Ishikawa (cell line): ENCODE data around the gene CRYBA1.
A peak's percentile ranks its signal among the peaks of the same experiment; 100 is the strongest.

ENCODE experiments used
- CEBPB ChIP-seq: IDR thresholded peaks from 2 replicates; pipeline ENCODE4 v1.6.1; 2012
- CREB1 ChIP-seq: IDR thresholded peaks from 2 replicates; pipeline ENCODE4 v1.6.1; 2012; ENCODE audit warnings: low read depth
- EGR1 ChIP-seq: IDR thresholded peaks from 2 replicates; pipeline ENCODE4 v1.6.1; 2012
- EP300 ChIP-seq: IDR thresholded peaks from 2 replicates; pipeline ENCODE4 v1.6.1; 2012; ENCODE audit warnings: borderline replicate concordance
- FOXM1 ChIP-seq: IDR thresholded peaks from 2 replicates; pipeline ENCODE4 v1.6.1; 2012; ENCODE audit warnings: low read depth, borderline replicate concordance
- NFIC ChIP-seq: IDR thresholded peaks from 2 replicates; pipeline ENCODE4 v1.6.1; 2012
- RAD21 ChIP-seq: IDR thresholded peaks from 2 replicates; pipeline ENCODE4 v1.6.1; 2012; ENCODE audit warnings: low read depth
- TAF1 ChIP-seq: IDR thresholded peaks from 2 replicates; pipeline ENCODE4 v1.6.1; 2012; ENCODE audit warnings: low read depth, mild to moderate bottlenecking
- TCF12 ChIP-seq: IDR thresholded peaks from 2 replicates; pipeline ENCODE4 v1.6.1; 2012; ENCODE audit warnings: low read depth
- TEAD4 ChIP-seq: IDR thresholded peaks from 2 replicates; pipeline ENCODE4 v1.6.1; 2012
- YY1 ChIP-seq: IDR thresholded peaks from 2 replicates; pipeline ENCODE4 v1.6.1; 2012; ENCODE audit warnings: low read depth
- ZBTB7A ChIP-seq: IDR thresholded peaks from 2 replicates; pipeline ENCODE4 v1.6.1; 2012; ENCODE audit warnings: low read depth
- TF ChIP-seq, protein P1 (sequence below): IDR thresholded peaks from 2 replicates; pipeline ENCODE4 v1.6.1; 2012
- TF ChIP-seq, protein P2 (sequence below): IDR thresholded peaks from 2 replicates; pipeline ENCODE4 v1.6.1; 2012
- TF ChIP-seq, protein P3 (sequence below): IDR thresholded peaks from 2 replicates; pipeline ENCODE4 v1.6.1; 2012; ENCODE audit warnings: low read depth, mild to moderate bottlenecking

The CRYBA1 gene

DNA sequence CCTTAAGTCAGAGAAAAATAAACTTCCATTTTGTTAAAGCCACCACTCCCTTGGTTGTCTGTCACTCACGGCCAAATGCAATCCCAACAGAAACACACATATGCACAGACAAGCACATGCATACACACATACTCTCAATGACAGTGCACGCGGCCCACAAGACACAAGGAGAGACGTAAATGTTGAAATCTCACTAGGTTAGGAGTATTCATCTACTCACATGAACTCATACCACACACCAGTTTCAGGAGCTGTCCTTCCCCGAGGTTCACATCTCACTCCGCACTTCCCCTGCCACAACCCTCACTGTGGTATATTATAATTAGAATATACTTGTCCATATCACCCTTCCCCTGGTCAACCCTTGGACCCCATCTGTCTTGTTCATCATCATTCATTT, 30.5 kb upstream of the CRYBA1 start:
- TF ChIP-seq, protein P1, sequence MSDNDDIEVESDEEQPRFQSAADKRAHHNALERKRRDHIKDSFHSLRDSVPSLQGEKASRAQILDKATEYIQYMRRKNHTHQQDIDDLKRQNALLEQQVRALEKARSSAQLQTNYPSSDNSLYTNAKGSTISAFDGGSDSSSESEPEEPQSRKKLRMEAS, result no peak
- TF ChIP-seq EGR1, result no peak
- TF ChIP-seq TEAD4, result no peak
- TF ChIP-seq EP300, result no peak
- TF ChIP-seq RAD21, result no peak
- no peak for TF ChIP-seq FOXM1
- TF ChIP-seq CEBPB, result no peak
- TF ChIP-seq TCF12, result no peak
- TF ChIP-seq, protein P2, sequence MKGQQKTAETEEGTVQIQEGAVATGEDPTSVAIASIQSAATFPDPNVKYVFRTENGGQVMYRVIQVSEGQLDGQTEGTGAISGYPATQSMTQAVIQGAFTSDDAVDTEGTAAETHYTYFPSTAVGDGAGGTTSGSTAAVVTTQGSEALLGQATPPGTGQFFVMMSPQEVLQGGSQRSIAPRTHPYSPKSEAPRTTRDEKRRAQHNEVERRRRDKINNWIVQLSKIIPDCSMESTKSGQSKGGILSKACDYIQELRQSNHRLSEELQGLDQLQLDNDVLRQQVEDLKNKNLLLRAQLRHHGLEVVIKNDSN, result no peak
- no peak for TF ChIP-seq ZBTB7A
- no peak for TF ChIP-seq CREB1
- TF ChIP-seq, protein P3, sequence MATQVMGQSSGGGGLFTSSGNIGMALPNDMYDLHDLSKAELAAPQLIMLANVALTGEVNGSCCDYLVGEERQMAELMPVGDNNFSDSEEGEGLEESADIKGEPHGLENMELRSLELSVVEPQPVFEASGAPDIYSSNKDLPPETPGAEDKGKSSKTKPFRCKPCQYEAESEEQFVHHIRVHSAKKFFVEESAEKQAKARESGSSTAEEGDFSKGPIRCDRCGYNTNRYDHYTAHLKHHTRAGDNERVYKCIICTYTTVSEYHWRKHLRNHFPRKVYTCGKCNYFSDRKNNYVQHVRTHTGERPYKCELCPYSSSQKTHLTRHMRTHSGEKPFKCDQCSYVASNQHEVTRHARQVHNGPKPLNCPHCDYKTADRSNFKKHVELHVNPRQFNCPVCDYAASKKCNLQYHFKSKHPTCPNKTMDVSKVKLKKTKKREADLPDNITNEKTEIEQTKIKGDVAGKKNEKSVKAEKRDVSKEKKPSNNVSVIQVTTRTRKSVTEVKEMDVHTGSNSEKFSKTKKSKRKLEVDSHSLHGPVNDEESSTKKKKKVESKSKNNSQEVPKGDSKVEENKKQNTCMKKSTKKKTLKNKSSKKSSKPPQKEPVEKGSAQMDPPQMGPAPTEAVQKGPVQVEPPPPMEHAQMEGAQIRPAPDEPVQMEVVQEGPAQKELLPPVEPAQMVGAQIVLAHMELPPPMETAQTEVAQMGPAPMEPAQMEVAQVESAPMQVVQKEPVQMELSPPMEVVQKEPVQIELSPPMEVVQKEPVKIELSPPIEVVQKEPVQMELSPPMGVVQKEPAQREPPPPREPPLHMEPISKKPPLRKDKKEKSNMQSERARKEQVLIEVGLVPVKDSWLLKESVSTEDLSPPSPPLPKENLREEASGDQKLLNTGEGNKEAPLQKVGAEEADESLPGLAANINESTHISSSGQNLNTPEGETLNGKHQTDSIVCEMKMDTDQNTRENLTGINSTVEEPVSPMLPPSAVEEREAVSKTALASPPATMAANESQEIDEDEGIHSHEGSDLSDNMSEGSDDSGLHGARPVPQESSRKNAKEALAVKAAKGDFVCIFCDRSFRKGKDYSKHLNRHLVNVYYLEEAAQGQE, result no peak
- TF ChIP-seq NFIC, result no peak
- TF ChIP-seq TAF1, result no peak

DNA sequence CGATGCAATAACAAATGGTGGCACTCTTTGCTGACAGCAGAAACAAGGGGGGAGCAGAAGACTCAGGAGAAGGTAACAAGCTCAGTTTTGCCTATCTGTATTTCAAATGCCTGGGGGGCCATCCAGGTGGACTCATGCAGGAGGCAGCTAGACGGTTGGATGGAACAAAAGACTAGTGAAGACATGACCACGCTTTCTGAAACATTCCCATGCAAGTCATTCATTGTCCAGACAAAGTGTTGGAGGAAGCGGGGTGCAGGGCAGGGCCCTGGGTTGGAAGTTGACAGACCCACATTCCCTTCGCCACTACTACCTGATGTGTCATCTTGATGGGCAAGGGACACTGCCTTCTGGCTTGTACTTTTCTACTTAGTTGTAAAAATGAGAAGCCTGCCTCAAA, 29.8 kb upstream of the CRYBA1 start:
- TF ChIP-seq TAF1 (no peak), TEAD4 (no peak), RAD21 (no peak), EP300 (no peak), NFIC (no peak), CEBPB (no peak), FOXM1 (no peak), EGR1 (no peak)
- TF ChIP-seq, protein P3, result no peak
- TF ChIP-seq, protein P1, result no peak

DNA sequence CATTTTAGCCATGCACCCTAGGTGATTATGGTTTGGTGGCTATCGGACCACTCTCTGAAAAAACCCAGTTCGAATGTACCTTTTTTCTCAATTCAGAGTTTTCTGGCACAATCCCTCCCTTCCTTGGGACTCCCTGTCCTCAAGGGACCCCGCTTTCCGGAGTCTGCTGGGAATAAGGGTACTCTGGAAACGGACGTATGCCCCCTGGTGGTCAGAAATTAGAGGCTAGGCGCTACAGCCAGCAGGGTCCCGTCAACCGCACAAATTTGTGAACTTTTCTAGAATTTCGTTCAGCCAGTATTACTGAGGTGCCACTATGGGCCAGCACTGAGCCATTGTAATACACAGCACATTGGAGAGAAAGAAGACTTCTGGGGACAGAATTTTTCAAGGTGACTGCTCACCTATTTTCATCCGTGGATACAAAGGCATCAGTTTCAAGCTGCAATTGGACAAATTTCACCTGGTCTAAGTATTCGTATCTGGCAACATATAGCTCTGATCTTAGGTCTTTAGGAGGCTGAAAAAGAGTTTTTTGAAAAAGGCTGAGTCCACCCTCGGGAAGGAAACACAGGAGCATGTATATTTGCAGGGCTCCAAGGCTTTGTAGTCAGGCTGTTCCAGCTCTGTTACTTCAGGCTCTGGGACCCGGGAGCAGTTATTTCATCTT, 27.1 kb upstream of the CRYBA1 start:
- TF ChIP-seq YY1, result no peak
- peak; percentile 79 for TF ChIP-seq RAD21
- TF ChIP-seq CEBPB, result no peak
- 0 out of 2 replicates have a peak, but pooled peaks have one; percentile 43 for TF ChIP-seq ZBTB7A
- no peak for TF ChIP-seq EP300

DNA sequence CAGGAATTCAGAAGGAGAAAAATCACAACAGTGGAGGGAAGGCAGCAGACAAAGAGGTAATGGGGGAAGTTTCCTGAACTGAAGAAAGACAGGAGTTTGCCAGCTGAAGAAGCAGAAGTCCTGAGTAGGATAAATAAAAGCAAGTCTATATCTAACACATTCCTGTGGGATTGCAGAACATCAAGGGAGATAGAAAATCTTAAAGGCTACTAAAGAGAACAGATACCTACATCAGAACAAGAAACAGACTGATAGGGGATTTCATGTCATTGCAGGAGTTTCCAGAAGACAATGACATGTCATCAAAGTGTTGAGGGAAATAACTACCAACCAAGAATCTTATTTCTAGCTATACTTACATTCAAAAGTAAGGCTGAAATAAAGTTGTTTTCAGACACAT, 21.3 kb upstream of the CRYBA1 start:
- TF ChIP-seq CEBPB, result no peak
- no peak for TF ChIP-seq ZBTB7A
- TF ChIP-seq TCF12, result no peak
- TF ChIP-seq YY1, result no peak
- TF ChIP-seq, protein P3, result no peak
- TF ChIP-seq NFIC, result no peak
- no peak for TF ChIP-seq TAF1
- TF ChIP-seq CREB1, result no peak
- TF ChIP-seq, protein P2, result no peak
- no peak for TF ChIP-seq EP300
- TF ChIP-seq EGR1, result no peak
- TF ChIP-seq TEAD4, result no peak
- no peak for TF ChIP-seq FOXM1

DNA sequence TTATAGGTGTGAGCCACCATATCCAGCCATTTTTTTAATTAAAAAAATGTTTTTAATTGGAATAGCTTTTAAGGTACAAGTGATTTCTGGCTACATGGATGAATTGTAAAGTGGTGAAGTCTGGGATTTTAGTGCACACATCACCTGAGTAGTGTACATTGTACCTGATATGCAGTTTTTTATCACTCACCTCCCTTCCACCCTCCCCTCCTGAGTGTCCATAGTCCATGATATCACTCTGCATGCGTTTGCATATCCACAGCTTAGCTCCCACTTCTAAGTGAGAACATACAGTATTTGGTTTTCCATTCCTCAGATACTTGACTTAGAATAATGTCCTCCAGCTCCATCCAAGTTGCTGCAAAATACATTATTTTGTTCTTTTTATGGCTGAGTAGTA, 13.4 kb upstream of the CRYBA1 start:
- TF ChIP-seq TCF12, result no peak
- TF ChIP-seq TAF1, result no peak
- no peak for TF ChIP-seq CREB1
- no peak for TF ChIP-seq FOXM1
- TF ChIP-seq NFIC, result no peak
- TF ChIP-seq EP300, result no peak
- no peak for TF ChIP-seq YY1
- TF ChIP-seq, protein P2, result no peak
- TF ChIP-seq, protein P3, result no peak
- no peak for TF ChIP-seq ZBTB7A
